Heart right ventricle (tissue), 16 donors: ENCODE data around the gene SUSD2. TPM values are rescaled to one million over a fixed set of nuclear protein-coding genes. Genes with fewer than 3 reads are reported as not detected.

Experiments used
- ATAC-seq, 8 donors: fragments of 200-7000 bp; cut with Tn5 transposase; one replicate each; pipeline ENCODE4 v1.9.1; 2020; ENCODE audit warnings: mild to moderate bottlenecking in 8 of 8, moderate library complexity in 8 of 8, moderate number of reproducible peaks in 1 of 8
- DNase-seq, 2 donors: peaks; one replicate each; pipeline ENCODE4 v3.0.0-alpha.2; 2020
- H3K27ac ChIP-seq, 10 donors: fragments of 200-600 bp; sonication (generic) in 2 of 10; one replicate each; pipeline versions ENCODE4 v1.5.0 to v1.8.0; 2020 to 2022; ENCODE audit warnings: mild to moderate bottlenecking in 3 of 10
- H3K27me3 ChIP-seq, 7 donors: fragments of 200-600 bp; one replicate each; pipeline ENCODE4 v1.8.0; 2021 to 2022; ENCODE audit warnings: mild to moderate bottlenecking in 2 of 7
- H3K36me3 ChIP-seq, 9 donors: fragments of 200-600 bp; sonication (generic) in 1 of 9; one replicate each; pipeline versions ENCODE4 v1.5.0 to v1.8.0; 2020 to 2022; ENCODE audit warnings: mild to moderate bottlenecking in 2 of 9
- H3K4me1 ChIP-seq, 9 donors: fragments of 200-600 bp; sonication (generic) in 1 of 9; one replicate each; pipeline versions ENCODE4 v1.5.0 to v1.8.0; 2020 to 2022; ENCODE audit warnings: mild to moderate bottlenecking in 4 of 9
- H3K4me3 ChIP-seq, 10 donors: fragments of 200-600 bp; sonication (generic) in 2 of 10; one replicate each; pipeline versions ENCODE4 v1.5.0 to v1.8.0; 2020 to 2022; ENCODE audit warnings: mild to moderate bottlenecking in 7 of 10, moderate library complexity in 2 of 10
- H3K9me3 ChIP-seq, 11 donors: fragments of 200-600 bp in 10 of 11; sonication (generic) in 2 of 11; one replicate each; pipeline versions ENCODE4 v1.5.0 to v1.8.0; 2013 to 2022; ENCODE audit warnings: mild to moderate bottlenecking in 2 of 11, control low read depth in 1 of 11, moderate library complexity in 1 of 11
- WGBS, 2 donors: extraction: QIAGEN DNeasy Blood & Tissue Kit; methylation state at CpG; one replicate each; pipeline ENCODE4 v1.1.7; 2013; ENCODE audit warnings: inconsistent platforms in 1 of 2; 5-methylcytosine and 5-hydroxymethylcytosine counted together
- intact Hi-C, 10 donors: fragments of 100-400 bp; cut with DNase I; formaldehyde crosslinking; loops; one replicate each; pipeline versions ENCODE4 v1.11.1 to v1.14.2; 2022
- polyA plus RNA-seq, 2 donors: library from polyadenylated mRNA; stranded (reverse); fragments of 200-250 nt; gene quantifications; one replicate each; pipeline ENCODE4 v1.2.3, GENCODE V29; 2013
- total RNA-seq, 10 donors: library from RNA; stranded (reverse); fragmentation: NEBNext Ultra II Directional in 3 of 10; extraction: Animal tissue kit (Norgen Biotek cat#: 25700) in 3 of 10; gene quantifications; one replicate each; pipeline versions ENCODE4 v1.2.1 to v1.2.4, GENCODE V29; 2021 to 2023
- TF ChIP-seq, protein P1 (sequence below), 9 donors: fragments of 200-600 bp; sonication (generic) in 2 of 9; IDR thresholded peaks; one replicate each; pipeline versions ENCODE4 v1.5.0 to v1.8.0; 2021 to 2022; ENCODE audit warnings: antibody characterized with exemption in 9 of 9, mild to moderate bottlenecking in 5 of 9, moderate library complexity in 1 of 9
- donor health status: Arrhythmogenic right ventricular cardiomyopathy.
- donor health status: ischemic (EF 13 %, LVEDD 7.1; RV severe dilation, severe dysfunction).
- donor health status: healthy with polysubstance abuse.
- donor health status: DM: no; HTN: yes; CAD: no.
- donor health status: DM: no; HTN: no; CAD: no.
- donor health status: ischemic (EF 25% LVEDD 6.9; RV normal size, moderate dysfunction).
- donor health status: ischemic (EF 25% LVEDD 5.7; RV mildly dilated, moderate dysfunction).
- donor health status: healthy.
- donor health status: DM: yes; HTN: yes; CAD: no.
- donor health status: Ischemic cardiomyopathy.
- donor health status: ischemic (EF 35%, LVEDD 5.7; RV mildly dilated, moderate dysfunction).
- donor health status: nonischemic (EF 11% LVEDD 7.7; RV severe dilation, severe dysfunction).
- donor health status: DM: yes; HTN: yes; CAD: no.
- donor health status: PGD.
- donor health status: ischemic (EF 29% LVEDD 5.4; RV normal size, mild dysfunction).
- donor health status: nonischemic (EF 23%, LVEDD 6.1; RV moderate dilation, normal function).

The SUSD2 gene
- total and polyA plus RNA-seq, 12 donors, result 0.57 to 6.7 (median 2.3) TPM

DNA sequence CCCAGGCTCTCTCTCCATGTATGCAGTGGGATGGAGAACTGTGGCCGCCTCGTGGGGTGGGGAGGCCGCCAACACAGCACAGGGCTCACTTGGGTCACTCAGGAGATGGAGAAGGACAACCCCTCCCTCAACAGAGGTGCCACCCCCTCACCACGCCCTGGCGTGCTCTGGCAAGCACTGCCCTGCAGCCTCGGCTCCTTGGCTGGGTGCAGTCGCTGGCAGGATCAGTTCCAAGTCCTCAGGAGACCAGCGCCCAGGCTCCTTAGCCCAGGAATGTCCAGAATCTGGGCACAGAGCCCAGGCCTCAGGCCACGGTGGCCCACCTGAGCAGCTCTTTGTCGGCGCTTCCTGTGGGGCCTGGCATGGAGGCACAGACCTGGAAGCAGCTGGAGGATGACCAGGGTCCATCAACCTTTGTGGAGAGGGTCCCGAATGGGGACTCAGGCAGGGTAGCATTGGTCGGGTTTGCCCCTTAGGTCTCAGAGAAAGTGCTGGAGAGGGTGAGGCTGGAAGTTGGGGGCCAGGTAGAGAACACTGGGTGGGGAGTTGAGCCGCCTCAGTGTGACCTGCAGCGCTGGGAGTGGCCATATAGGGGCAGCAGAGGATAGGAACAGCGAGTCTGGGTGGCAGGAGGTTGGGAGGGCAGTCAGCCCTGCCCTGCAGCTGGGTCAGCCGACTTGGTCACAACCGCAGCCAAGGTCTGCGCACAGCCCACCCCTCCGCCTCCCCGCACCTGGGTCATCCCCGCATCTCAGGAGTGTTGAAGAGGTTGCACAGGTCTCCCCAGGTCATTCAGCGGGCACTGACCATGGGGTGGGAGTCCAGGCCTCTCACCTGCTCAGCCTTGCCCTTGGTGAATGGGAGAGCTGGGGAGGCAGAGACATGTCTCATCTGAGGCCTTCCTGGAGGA lies 8.2 kb downstream of the SUSD2 start:
- peaks cover 0 to 12% (median 0%) of the 10 kb centered on the region in 9 donors for H3K36me3 ChIP-seq
- TF ChIP-seq, protein P1, sequence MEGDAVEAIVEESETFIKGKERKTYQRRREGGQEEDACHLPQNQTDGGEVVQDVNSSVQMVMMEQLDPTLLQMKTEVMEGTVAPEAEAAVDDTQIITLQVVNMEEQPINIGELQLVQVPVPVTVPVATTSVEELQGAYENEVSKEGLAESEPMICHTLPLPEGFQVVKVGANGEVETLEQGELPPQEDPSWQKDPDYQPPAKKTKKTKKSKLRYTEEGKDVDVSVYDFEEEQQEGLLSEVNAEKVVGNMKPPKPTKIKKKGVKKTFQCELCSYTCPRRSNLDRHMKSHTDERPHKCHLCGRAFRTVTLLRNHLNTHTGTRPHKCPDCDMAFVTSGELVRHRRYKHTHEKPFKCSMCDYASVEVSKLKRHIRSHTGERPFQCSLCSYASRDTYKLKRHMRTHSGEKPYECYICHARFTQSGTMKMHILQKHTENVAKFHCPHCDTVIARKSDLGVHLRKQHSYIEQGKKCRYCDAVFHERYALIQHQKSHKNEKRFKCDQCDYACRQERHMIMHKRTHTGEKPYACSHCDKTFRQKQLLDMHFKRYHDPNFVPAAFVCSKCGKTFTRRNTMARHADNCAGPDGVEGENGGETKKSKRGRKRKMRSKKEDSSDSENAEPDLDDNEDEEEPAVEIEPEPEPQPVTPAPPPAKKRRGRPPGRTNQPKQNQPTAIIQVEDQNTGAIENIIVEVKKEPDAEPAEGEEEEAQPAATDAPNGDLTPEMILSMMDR (IDR thresholded peaks at IDR 0.05), result peak; percentile 87 to 95 (median 91)
- DNase-seq (peak; percentile 73 to 76), ATAC-seq (peak; percentile 83 to 95 (median 88))
- peak overlapping the region in 2 of 10 donors; percentile 1 to 36 for H3K27ac ChIP-seq
- 46 to 47% methylated on average over 23 of the region's 23 CpGs for WGBS, 2 donors
- intact Hi-C loops, result loop anchor here (1.0 to 10.0 kb wide), 5 partner anchors 43 to 335 kb away; partner anchors contain the start of gene GGT5 (in 5 of the 10)
- H3K9me3 ChIP-seq, result no peaks in the 10 kb centered on the region
- H3K4me3 ChIP-seq, result no peak overlapping the region
- H3K4me1 ChIP-seq, result peaks cover 0 to 17% (median 12%) of the 10 kb centered on the region in 9 donors
- no peaks in the 10 kb centered on the region for H3K27me3 ChIP-seq

DNA sequence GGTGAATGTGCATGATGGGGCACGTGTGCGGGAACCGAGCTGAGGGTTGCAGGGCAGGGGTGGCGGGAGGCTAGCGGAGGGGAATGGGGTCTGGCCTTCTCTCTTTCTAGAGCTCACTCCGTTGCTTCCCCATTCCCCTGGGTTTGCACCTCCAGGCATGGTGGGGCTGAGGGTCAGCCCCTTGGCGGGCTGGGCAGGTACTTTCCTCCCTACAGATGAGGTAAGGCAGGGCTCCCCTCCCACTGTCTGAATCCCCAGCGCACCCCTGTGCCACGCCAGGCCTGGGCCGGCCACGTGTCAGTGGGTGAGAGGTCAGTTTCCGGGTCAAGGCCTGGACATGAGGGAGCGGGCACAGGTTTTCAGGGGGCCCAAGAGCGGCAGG lies 8.9 kb downstream of the SUSD2 start:
- no peak overlapping the region for H3K4me3 ChIP-seq
- no peaks in the 10 kb centered on the region for H3K9me3 ChIP-seq
- H3K27ac ChIP-seq, result peak overlapping the region in 2 of 10 donors; percentile 7 to 36
- H3K36me3 ChIP-seq, result peaks cover 0 to 9% (median 0%) of the 10 kb centered on the region in 9 donors
- DNase-seq (no peak), ATAC-seq (peak in 6 of 8 donors; percentile 1 to 27 (median 19))
- H3K4me1 ChIP-seq, result peaks cover 0 to 17% (median 12%) of the 10 kb centered on the region in 9 donors
- WGBS, 2 donors, result 87 to 88% methylated on average over 14 of the region's 14 CpGs
- TF ChIP-seq, protein P1 (IDR thresholded peaks at IDR 0.05), result no peak
- no peaks in the 10 kb centered on the region for H3K27me3 ChIP-seq
- intact Hi-C loops, result loop anchor here in 3 of 10 donors (1.0 to 5.0 kb wide), 2 partner anchors 57 kb away; partner anchors contain the start of gene GGT5 (in 2 of the 3)

DNA sequence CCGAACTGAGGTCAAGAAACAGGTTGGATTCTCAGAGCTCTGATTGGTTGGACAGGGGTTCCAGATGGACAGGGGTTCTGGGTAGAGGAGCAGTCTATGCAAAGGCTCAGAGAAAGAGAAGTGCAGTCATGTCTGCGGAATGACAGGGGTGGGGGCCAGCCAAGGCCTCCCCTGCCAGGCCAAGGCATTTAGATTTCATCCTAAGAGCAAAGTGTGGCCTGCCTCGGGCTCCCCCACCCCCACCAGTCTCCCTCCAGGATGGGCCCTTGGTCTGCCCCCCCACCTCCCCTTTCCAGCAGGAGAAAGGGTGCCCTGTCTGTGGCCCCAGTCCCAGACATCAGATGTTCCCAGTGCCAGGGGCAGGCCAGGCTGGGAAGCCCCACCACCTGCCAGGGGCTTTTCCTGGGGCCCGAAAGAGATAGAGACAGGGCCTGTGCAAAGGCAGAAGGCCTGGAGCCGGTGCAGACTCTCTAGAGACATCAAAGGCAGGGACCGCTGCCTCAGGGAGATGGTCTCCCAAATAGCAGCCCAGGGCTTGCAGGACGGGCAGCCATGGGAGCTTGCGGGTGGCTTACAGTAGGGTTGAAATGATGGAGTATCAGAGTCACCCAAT lies 9.4 kb downstream of the SUSD2 start:
- WGBS, 2 donors, result 92 to 94% methylated on average over 8 of the region's 8 CpGs
- Histone ChIP-seq H3K36me3 (peaks cover 0 to 8% (median 0%) of the 10 kb centered on the region in 9 donors), H3K4me1 (peaks cover 0 to 17% (median 12%) of the 10 kb centered on the region in 9 donors), H3K27me3 (no peaks in the 10 kb centered on the region), H3K4me3 (no peak overlapping the region), H3K27ac (peak overlapping the region in 2 of 10 donors; percentile 7 to 36), H3K9me3 (no peaks in the 10 kb centered on the region)
- TF ChIP-seq, protein P1 (IDR thresholded peaks at IDR 0.05), result no peak
- DNase-seq, result no peak
- intact Hi-C loops, result loop anchor here in 3 of 10 donors (1.0 to 5.0 kb wide), 2 partner anchors 57 kb away; partner anchors contain the start of gene GGT5 (in 2 of the 3)
- no peak for ATAC-seq

DNA sequence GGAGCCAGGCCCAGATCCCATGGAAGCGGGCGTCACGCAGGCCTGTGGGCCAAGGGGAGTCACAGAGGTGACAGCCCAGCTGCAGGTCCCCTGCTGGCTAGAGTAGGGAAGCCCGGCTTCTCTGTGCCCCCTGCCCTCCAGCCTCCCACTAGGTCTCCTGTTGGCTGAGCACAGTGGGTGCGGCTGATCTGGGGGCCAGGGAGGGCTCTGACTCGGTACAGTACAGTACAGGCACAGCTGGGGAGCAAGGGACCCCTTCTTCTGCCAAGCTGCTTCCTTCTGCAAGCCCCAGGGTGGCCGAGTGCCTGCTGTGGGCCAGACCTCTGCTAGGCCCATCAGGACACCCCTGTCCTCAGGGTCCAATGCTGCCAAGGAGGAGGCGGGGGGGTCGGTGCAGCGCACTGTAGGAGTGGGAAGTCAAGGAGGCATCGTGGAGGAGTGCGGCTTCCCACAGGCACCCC lies 10.1 kb downstream of the SUSD2 start:
- 90 to 92% methylated on average over 12 of the region's 12 CpGs for WGBS, 2 donors

More for the DNA sequence above, 10.1 kb downstream of the SUSD2 start:
- no peaks in the 10 kb centered on the region for H3K27me3 ChIP-seq
- intact Hi-C loops, result loop anchor here in 2 of 10 donors (5.0 kb wide), 1 partner anchor 56 kb away; the partner anchor contains the start of gene GGT5 (in 2 of the 2)
- no peaks in the 10 kb centered on the region for H3K9me3 ChIP-seq
- H3K4me1 ChIP-seq, result peaks cover 0 to 17% (median 12%) of the 10 kb centered on the region in 9 donors
- DNase-seq (no peak), ATAC-seq (peak in 1 of 8 donors; percentile 2)
- peaks cover 0 to 7% (median 0%) of the 10 kb centered on the region in 9 donors for H3K36me3 ChIP-seq
- TF ChIP-seq, protein P1 (IDR thresholded peaks at IDR 0.05), result no peak
- H3K4me3 ChIP-seq, result no peak overlapping the region
- H3K27ac ChIP-seq, result no peak overlapping the region
